HG03064 (cell line): ENCODE data around the gene HAUS8.
"Not testable (repeated sequence)": the region's sequence is repeated elsewhere in the genome, so short reads cannot be mapped to it uniquely, and the experiment has no call there.

Experiments
- ATAC-seq: cut with Tn5 transposase; IDR thresholded peaks from one replicate; pipeline ENCODE4 v1.9.1; 2021; ENCODE audit warnings: low read depth; ENCODE audit not compliant: unreplicated experiment

Gene HAUS8, protein sequence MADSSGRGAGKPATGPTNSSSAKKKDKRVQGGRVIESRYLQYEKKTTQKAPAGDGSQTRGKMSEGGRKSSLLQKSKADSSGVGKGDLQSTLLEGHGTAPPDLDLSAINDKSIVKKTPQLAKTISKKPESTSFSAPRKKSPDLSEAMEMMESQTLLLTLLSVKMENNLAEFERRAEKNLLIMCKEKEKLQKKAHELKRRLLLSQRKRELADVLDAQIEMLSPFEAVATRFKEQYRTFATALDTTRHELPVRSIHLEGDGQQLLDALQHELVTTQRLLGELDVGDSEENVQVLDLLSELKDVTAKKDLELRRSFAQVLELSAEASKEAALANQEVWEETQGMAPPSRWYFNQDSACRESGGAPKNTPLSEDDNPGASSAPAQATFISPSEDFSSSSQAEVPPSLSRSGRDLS

DNA sequence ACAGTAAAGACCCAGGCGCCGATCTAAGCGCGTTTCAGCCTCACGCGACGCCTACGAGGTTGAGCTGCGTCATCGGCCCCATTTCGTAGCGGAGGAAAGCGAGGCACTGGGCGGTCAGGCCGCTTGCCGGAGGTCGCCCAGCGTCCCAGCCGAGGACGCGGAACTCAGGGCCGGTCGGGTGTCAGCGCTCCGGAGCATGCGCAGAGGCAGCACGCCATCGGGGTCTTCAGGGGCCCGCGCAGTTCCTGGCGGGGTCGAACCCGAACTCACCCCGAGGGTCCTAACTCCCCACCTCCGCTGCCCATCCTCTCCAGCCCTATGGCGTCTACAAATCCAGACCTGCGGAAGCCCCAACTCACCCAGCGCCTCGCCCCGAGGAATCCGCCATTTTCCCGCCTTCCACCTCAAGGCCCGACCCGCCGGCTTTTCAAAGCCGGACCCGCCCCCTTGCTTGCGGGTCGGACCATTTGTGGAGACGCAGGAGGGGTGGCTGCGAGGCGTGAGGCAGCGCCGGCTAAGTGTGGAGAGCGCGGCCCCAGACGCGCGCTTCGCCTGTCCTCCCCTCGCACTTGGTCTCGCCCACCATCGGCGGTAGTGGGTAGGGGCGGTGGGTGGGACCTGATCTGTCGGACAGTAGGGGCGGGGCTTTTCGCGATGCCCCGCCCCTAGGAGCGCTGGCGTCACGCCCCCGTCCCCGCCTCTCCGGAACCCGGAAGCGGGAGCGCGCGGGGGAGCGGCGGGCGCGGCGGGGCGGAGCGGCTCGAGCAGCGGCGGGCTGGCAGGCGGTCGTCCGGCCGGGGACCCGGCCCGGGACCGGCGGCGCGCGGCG lies at the start of gene HAUS8, which contains the start of gene MYO9B:
Gene HAUS8, minus strand, starts transcription at position 418 of the 829 bp plus-strand sequence. Its CDS starts 30 bp downstream, at position 388.
Gene MYO9B, plus strand, starts transcription at position 743 of the 829 bp plus-strand sequence. CDS start 25,941 bp downstream, outside the sequence.
- ATAC-seq, result peak; percentile 56

DNA sequence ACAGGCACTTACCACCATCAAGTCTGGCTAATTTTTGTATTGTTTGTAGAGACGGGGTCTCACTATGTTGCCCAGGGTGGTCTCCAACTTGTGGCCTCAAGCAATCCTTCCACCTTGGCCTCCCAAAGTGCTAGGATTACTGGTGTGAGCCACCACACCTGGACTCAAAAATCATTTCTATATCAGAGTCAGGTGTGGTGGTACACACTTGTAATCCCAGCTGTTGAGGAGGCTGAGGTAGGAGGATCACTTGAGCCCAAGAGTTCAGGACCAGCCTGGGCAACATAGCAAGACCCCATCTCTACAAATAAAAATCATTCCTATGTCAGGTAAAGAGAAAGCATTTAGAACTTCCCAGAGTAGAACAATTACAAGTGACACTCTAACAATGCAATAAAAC lies 48.8 kb upstream of the HAUS8 start:
- ATAC-seq, result no peak

DNA sequence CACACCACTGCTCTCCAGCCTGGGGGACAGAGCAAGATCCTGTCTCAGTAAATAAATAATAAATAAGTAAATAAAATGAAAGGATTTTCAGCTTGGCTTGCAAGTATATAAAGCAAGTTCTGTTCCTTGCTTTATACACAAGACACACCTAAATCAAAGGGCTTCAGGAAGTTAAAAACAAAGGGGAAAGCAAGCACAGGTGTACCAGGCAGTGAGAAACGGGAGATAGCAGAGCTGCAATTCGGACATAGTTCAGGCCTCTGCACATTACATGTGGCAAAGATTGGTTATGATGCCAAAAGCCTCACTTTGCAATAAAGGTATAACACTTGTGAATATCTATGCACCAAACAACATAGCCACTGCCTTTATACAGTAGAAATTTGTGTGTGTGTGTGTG lies 47.8 kb upstream of the HAUS8 start:
- no peak for ATAC-seq

DNA sequence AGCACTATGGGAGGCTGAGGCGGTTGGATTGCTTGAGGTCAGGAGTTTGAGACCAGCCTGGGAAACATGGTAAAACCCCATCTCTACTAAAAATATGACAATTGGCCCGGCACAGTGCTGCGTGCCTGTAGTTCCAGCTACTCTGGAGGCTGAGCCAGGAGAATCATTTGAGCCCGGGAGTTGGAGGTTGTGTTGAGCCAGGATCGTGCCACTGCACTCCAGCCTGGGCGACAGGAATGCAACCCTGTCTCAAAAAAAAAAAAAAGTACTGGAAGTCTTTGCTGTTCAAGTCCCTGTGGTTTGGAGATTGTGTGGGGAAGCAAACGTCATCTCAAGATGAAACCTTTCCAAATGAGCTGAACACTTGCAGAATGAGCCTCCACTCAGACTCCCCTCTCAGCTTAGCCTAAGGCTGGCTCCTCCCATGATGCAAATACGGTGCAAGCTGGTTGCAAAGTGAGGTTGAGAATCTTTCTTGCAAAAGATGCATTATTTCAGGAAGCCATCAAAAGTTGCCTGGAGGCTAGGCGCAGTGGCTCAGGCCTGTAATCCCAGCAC lies 46.6 kb upstream of the HAUS8 start:
- ATAC-seq, result no peak

DNA sequence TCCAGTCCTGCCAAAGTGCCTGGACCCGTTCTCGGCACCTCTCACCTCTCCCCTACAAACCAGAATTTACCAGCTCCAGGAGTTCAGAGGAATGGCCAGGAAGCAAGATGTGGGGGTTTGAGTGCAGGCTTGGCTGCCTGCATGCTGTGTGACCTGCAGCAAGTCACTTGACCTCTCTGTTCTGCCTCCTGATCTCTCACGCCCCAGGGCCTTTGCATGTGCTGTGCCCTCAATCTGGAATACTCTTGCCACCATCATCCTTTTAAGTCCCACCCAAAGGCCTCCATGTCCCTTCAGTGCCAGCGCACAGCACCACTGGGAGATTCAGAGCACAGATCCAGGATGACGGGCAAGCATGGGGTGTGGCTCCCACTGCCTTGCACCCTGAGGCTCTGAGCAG lies 43.7 kb upstream of the HAUS8 start:
- ATAC-seq, result no peak

DNA sequence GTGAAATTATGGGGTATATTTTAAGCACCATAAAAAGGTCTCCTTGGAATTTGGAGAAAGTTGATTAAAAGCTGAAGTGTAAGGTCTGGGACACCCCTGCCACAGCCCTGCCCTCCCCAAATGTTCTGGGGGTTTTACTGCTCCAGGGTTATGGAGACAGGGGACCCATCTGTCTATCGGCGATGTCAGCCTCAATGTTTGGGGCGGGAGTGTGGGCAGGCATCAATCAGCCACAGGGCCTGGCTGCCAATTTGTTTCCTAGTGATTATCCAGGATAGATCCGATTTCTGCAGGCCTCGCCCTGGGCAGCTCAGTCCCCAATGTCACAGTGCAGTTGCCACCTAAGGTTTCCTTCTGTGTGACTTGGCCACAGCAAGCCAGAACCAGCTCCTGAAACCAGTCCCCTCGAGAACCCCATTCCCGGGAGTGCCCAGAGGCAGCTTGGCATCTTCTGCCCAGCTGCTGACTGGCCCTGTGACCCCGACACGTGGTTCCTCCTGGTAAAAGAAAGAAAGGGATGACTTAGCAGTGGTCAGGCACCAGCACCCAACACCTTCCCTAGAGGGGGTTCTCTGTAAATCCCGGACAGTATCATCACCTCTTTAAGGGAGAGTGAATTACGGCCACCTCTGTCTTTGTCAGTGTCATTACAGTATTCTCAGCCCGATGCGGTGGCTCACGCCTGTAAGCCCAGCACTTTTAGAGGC lies 41.9 kb upstream of the HAUS8 start:
- ATAC-seq, result no peak

DNA sequence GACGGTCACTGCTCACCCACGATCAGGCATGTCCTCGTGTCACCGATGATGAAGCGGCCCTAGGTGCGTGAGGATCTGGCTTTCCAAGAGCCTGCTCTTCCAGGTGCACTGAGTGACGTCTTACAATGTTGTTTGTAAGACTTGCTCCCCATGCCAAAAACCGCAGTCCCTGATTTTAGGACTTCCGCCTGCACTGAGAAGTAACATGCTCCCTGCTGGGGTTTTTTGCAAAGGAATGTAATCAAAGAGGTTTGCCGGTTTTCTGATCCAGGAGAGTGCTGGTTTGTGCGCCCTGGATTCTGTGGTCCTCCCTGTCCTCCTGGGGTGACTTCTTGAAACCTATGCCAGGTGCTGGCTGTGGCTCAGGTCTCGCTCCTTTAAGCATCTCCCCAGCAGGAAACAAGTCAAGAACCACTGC lies 39.2 kb upstream of the HAUS8 start:
- no peak for ATAC-seq

DNA sequence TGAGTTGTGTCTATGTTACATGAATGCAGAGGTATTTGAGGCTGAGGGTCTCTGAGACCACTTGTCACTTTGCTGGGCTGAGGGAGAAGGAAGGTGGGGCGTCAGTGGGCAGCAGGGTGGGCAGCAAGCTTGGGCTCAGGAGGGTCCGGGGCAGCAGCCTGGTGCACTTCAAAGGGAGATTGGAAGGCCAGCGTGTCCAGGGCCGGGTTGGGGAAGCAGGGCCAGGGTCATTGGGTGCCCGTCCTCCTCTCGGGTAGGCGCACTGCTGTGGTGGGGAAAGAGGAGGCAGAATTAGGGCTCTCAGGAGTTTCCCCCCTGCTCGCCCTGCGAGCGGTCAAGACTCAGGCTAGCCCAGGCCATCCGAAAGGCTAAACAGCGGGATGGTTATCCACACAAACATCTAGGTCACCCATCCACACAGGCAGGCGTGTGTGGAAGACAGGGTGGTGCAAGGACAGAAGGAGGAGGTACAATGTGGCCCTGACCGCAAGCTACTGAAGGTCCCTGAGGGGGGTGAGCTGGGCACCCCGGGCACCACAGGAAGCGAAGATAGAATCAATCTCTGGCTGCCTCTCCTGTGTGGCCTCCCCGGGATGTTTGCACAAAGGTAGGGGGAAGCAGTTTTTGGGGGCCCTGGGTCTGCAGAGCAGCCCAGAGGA lies 38.0 kb upstream of the HAUS8 start:
- ATAC-seq, result no peak

DNA sequence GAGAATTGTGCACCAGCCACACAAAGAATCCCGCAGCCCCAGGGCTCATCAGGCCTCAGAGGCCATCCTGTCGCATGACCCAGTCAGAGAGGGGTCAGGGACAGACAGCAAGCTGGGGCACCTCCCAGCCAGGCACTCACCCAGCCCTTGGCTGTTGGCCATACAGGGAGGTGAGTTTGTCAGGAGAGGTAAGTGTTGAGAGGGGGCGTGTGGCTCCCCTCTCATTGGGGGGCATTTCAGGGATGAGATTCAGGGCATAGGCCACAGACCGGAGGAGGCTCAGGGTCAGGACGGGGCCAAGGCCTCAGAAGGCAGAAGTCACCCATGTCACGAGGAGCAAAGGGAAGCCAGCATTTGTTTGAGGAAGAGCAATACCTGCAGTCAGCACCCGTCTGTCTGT lies 37.4 kb upstream of the HAUS8 start:
- ATAC-seq, result no peak

DNA sequence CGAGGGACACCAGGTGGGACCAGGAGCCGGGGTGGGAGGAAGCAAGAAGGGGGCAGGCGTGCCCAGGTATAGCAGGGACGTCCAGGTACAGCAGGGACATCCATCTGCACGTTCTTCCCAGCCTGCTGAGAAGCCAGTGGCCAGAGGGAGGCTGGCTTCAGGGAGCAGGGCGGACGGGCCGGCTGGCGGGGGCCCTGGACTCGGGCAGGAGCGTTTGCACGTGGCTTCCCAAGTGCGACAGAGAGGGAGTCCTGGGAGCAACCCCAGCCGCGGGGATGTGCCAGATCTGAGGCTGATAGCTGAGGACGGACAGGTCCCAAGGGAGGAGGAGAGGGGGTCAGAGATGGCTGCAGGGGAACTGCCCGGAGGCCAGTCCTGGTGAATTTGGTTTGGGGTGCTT lies 37.0 kb upstream of the HAUS8 start:
- ATAC-seq, result no peak

DNA sequence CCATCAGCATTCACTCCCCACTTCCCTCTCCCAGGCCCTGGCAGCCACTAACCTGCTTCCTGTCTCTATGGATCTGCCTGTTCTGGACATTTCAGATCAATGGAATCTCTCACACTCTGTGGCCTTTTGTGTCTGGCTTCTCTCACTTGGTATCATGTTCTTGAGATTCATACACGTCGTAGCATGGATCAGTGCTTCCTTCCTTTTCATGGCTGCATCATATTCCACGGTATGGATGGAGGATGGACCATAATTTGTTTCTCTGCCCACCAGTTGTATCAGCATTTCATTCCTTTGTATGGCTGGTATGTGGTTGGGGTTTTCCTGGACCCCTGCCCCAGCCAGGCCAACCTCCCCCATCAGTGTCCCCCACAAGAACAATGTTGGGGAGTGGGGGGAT lies 36.5 kb upstream of the HAUS8 start:
- ATAC-seq, result no peak

DNA sequence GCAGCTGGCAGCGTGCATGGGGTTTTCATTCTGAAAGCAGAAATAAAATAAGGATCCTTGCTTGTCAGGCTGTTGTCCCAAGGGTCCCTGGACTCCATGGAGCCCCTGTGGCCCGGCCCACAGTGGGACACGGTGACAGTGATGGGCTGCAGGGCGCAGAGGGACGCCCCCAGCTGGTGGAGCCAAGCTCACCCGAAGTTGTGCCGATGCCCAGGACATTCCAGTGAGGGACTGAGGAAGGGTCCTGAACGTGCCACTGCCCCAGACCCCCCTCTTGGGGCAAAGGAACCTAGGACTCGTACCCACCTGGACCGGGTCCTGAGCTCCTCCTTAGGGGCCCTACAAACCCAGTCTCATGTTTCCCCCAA lies 35.3 kb upstream of the HAUS8 start:
- no peak for ATAC-seq

DNA sequence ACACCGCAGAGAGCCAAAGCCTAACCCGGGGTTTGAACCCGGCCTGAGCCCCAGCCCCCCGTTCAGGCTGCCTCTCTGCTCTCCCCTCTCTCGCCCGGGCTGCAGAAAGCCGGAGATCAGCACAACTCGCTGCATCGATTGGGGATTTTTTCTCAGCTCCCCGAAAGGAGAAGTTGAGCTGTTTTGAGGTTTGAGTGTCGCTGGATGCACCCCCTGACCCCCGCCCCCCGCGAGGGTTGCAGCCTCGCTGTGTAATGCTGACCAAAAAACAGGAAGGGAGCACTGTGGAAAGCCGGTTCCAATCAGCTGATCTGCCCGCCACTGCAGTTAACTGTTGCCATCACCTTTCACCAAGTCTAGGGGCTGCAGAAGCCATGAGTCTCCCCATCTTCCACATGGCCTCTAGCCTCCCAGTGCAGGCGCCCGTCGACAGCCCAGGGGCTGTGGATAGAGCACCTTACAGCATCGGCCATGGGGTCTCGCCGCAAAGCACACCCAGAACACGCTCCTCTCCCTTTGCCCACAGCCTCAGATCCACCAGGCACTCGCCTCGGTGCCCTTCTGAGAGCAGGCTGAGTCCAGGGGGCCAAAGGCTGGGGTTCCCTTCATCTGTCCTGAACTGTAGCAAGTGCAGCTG lies 34.8 kb upstream of the HAUS8 start:
- no peak for ATAC-seq

DNA sequence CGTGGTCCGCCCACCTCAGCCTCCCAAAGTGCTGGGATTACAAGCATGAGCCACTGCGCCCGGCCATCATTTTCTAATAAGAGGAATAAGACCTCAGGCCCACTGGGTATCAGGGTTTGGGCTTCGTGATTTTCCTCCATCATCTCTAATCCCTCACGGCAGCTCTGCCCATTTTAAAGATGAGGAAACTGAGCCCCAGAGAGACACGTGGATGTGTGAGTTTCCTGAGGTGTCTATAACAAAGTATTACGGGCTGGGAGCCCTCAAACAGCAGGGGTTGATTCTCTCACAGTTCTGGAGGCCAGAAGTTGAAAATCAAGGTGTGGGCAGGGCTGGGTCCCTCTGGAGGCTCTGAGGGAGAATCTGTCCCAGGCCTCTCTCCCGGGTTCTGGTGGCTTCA lies 34.0 kb upstream of the HAUS8 start:
- no peak for ATAC-seq

DNA sequence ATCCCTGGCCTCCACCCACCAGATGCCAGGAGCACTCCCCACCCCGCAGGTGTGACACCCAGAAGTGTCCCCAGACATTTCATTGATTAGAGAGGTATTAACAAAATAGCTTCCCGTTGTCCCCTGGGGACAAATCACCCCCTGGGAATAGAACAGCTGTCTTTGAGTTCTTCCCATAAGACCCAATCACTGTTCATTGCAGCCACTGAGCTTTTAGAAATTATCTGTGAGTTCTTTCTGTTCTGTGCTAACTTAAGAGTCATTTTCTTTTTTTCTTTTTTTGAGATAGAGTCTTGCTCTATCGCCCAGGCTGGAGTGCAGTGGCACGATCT lies 33.2 kb upstream of the HAUS8 start:
- ATAC-seq, result no peak

DNA sequence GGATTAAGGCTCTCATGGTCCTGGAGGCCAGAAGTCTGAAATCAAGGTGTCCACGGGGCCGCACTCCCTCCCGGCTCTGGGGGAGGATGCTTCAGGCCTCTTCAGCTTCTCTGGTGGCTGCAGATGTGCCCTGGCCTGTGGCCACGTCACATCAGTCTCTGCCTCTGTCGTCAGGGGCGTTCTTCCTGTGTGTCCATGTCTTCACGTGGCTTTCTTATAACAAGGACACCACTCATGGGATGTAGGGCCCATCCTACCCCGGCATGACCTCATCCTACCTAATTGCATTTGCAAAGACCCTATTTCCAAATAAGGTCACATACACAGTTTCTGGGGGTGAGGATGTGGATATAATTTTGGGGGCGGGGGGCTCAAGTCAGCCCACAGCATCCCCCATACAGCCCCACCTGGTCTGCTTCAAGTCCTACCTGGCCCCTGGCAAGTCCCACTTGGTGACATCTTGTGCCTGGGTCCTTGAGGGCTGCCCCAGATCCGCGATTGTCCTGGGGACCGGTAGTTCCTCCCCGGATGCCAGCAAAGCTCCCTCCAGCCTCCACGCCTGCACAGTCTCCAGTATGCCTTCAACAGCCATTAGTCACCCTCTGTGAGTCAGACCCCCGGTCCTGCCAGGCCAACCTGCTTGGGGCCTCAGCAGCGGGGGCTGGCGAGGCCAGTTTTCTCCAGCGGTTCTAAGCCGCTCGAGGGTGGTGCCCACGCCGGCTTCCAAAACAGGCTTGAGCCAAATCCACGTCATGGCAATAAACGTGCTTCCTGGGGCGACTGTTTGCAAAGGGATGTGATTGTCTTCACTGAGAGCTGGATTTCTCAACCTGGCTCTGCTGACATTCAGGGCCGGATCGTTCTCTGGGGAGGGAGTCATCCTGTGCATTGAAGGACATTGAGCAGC lies 32.5 kb upstream of the HAUS8 start:
- no peak for ATAC-seq

DNA sequence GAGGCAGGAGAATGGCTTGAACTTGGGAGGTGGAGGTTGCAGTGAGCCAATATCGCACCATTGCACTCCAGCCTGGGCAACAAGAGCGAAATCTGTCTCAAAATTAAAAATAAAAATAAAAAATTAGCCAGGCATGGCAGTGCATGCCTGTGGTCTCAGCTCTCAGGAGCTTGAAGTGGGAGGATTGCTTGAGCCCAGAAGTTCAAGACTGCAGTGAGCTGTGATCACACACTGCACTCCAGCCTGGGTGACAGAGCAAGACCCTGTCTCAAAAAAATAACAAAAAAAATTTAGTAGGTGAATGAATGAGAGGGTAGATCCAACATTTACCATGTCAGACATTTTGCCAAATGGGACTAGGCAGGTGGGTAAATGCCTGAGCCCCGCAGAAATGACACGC lies 31.7 kb upstream of the HAUS8 start:
- not testable (repeated sequence) for ATAC-seq

DNA sequence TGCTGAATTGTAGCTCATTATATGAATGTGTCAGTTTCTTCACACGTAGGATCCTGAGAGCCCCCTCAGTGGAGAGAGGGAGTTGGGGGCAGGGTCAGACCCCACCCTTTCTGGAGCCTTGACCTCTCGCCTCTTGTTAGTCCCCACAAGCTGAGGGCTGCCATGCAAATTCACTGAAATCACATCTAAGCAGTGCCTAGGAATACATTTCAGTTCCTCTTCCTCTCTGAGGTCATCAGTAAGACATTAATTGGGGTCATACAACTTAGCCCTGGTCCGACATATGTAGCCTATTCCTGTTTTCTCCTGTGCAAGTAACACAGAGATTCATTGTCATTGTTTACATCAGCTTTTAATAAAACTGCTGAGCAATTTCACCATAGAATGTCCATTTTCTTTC lies 30.3 kb upstream of the HAUS8 start:
- no peak for ATAC-seq

DNA sequence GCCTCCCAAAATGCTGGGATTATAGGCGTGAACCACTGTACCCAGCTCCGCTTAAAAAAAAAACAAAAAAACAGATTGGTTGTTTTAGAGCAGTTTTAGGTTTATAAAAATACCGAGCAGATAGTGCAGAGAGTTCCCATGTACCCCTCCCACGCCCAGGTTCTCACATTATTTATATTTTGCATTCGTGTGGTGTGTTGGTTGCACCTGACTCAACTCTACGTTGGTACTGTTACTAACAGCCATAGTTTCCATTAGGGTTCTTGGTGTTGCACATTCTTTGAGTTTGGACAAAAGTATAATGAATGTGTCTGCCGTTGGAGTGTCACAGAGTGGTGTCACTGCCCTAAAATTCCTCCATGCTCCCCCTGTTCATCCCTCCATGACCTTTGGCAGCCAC lies 29.4 kb upstream of the HAUS8 start:
- ATAC-seq, result no peak
